ENCODE measurements around the gene EHD1.

- TF ChIP-seq CTCF (IDR thresholded peaks at IDR 0.05; ENCODE audit: low read length) (no peak), EZH2 (optimal IDR thresholded peaks at IDR 0.05; ENCODE audit: low read depth, low read length) (no peak), EZH2phosphoT487 (IDR thresholded peaks at IDR 0.05; ENCODE audit: low read length) (no peak)
Measured at GRCh38 chr11:64826062-64826461, 52.4 kb downstream of the EHD1 start.

All from MM.1S (cell line).